Kidney tubule cell (primary cell): ENCODE measurements around the gene CNOT6.
"Not testable (repeated sequence)": the region's sequence is repeated elsewhere in the genome, so short reads cannot be mapped to it uniquely, and the experiment has no call there.

Experiments used
- DNase-seq: peaks from one replicate; pipeline ENCODE4 v3.0.0-alpha.2; 2018; ENCODE audit warnings: low spot score

The CNOT6 gene

DNA sequence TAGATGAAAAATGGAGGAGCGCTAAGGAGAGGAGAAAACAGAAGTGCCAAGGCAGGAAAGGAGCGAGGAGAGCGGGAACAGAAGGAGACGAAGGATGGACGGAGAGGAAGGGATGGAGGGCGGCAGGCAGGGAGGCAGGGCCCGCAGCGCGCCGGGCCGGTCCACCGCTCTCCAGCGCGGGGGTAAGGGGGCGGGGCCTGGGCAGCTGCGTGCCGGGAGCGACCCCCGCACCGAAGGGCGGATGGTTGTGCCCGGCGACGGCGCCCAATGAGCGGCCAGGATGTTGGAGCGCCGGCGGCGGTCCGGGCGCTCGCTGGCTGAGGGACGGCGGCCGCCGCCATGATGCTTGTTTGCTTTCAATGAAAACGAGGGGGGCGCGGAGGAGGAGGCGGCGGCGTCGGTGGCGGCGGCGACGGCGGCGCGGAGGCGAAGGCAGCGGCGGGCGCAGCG is at the start of gene CNOT6:
Gene CNOT6 (plus strand): TSS at position 320 of the 450 bp plus-strand sequence. CDS start 34,898 bp downstream, outside the sequence.
- peak; percentile 95 for DNase-seq

- DNase-seq: no peak
Observed at GRCh38 chr5:180454752-180455151, 39.4 kb upstream of the CNOT6 start.

- DNase-seq: no peak
Observed at GRCh38 chr5:180455872-180456271, 38.3 kb upstream of the CNOT6 start.

DNA sequence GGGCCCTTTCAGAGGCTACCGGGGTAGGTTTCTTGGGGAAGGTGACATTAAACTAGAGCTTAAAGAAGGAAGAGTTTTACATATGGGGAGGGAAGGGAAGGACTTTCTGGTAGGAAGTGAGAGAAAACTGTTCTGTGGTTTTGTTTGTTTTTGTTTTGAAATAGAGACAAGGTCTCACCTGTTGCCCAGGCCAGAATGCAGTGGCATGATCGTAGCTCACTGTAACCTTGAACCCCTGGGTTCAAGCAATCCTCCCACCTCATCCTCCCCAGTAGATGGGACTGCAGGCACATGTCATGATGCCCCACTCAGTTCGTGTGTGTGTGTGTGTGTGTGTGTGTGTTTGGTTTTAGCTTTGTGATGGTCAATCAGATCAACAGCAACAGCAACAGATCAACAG is 37.4 kb upstream of the CNOT6 start:
- no peak for DNase-seq

- not testable (repeated sequence) for DNase-seq
Observed at GRCh38 chr5:180458852-180459673, 35.1 kb upstream of the CNOT6 start.

GRCh38 chr5:180459674-180460142 is 34.5 kb upstream of the CNOT6 start:
- DNase-seq: not testable (repeated sequence)

DNA sequence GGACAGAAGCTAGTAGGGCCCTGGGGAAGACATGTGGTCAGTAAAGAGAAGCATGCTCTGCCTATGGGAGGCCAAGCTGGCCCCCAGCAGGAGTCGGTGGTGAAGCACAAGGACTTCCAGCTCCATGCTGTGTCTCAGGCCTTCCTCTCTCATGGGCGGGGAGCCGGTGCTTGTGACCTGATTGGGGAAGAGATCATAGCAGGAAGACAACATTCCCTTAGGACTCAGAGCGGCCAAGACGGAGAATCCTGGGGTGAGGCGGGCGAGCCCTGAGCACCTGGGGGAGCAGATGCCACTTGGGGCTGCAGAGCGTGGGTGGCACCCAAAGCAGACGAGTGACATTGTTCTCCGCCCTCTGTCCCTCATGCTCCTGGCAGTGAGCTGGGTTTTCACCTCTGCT is 33.3 kb upstream of the CNOT6 start:
- DNase-seq: no peak

DNA sequence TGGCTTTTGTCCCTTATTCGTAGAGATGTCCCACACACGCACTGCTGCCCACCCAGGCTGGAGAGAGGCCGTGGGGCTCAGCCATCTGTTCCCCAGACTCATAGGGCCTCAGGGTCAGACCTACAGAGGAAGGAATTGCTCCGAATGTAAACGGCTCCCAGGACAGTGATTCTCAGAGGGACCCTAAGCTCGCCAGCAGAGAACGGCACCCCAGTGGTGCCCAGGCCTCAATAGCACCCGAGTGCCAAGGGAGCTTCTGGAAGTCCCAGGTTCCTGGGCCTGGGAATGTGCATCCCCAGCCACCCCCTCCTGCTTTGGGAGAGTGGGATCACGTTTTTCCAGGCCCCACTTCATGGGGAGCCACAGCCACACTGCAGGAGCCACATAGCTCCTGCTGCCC is 32.9 kb upstream of the CNOT6 start:
- no peak for DNase-seq

- no peak for DNase-seq
Observed at GRCh38 chr5:180463216-180463900, 30.8 kb upstream of the CNOT6 start.

GRCh38 chr5:180463916-180464602 is 30.1 kb upstream of the CNOT6 start:
- DNase-seq: no peak

DNA sequence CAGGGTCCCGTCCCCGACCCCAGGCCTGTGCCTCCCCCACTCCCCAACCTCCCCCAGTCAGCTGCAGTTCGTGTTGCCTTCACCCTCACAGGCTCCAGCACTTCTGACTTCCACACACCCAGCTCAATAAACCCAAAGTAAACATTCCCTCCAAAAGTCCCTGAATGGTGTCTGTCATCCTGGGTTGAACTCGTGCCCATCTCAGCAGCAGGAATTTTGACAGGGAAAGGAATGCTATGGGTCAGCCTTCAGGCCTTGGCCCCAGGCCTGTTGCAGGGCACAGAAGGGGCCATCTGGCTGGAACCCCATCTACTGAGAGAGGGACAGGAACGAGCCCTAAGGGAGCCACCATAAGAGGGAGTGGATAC is 29.6 kb upstream of the CNOT6 start:
- no peak for DNase-seq

GRCh38 chr5:180465052-180465451 is 29.1 kb upstream of the CNOT6 start:
- DNase-seq: not testable (repeated sequence)

- no peak for DNase-seq
Observed at GRCh38 chr5:180466316-180466715, 27.9 kb upstream of the CNOT6 start.

DNA sequence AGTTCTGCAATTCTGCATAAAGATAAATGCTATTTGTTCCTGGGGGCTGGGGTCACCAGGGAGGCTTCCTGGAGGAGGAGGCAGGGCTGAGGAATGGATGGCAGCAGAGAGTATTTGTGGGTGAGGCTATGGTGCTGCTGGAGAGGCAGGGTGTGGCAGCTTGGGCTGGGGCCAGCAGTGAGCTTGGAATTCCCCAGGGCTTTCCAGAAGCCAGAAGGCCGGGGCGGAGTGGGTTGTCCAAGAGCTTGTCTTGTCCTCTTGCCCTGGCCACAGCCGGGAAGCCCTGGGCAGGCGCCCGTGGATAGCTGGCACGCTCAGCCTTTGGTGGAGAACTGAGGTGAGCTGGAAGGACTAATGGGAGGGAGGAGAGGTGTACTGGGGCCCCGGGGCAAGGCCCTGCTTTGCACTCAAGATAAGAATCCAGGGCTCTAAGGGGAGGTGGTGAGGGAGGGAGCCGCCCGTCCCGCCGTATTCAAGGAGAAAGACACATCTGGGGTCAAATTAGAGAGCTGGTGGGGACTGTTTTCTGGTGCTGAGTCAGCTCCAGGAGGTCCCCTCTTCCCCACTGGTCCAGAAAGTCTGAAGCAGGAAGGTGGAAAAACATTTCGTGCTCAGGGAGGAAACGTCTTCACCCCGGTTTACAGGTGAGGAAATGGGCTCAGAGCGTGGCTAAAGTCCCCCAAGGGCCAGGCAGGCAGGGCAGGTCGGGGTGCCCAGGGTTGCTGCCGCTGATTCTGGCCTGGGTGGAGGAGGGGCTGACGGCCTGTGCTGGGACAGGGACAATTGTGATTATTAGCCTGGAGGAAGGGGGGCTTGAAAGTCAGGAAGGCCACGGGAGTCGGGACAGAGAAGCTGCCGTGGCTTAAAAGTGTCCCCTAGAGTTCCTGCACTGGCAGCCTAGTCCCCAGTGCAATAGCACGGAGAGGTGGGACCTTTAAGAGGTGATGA is 26.9 kb upstream of the CNOT6 start:
- DNase-seq: peak; percentile 83

DNA sequence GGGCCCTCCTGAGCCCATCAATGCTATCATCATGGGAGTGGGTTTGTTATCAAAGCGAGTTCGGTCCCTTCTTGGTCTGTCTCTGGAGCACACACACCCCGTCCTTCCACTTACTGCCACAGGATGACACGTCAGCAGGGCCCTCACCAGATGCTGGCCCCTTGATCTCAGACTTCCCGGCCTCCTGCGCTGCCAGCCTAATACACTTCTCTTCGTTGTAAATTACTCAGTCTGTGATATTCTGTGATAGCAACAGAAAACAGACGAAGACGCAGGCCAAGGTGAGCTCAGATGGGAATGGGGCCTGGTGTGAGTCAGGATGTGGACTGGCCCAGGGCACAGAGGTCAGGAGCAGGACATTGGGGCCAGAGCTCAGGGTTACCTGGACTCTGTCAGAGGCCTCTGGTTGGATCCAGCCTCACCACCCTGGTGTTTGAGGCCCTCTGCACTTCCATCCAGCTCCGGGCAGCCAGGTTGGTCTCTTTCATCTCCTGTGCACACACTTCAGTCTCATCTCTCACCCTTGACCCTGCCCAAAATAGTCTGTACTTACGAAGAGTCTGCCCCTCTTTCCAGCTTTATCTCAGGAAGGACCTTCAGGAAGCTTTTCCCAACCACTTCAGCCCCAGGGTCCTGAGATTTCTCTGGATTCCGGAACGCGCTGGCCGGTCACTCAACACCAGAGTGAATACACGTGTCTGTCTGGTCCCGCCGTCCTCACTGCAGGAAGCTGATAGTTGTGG is 26.0 kb upstream of the CNOT6 start:
- no peak for DNase-seq

DNA sequence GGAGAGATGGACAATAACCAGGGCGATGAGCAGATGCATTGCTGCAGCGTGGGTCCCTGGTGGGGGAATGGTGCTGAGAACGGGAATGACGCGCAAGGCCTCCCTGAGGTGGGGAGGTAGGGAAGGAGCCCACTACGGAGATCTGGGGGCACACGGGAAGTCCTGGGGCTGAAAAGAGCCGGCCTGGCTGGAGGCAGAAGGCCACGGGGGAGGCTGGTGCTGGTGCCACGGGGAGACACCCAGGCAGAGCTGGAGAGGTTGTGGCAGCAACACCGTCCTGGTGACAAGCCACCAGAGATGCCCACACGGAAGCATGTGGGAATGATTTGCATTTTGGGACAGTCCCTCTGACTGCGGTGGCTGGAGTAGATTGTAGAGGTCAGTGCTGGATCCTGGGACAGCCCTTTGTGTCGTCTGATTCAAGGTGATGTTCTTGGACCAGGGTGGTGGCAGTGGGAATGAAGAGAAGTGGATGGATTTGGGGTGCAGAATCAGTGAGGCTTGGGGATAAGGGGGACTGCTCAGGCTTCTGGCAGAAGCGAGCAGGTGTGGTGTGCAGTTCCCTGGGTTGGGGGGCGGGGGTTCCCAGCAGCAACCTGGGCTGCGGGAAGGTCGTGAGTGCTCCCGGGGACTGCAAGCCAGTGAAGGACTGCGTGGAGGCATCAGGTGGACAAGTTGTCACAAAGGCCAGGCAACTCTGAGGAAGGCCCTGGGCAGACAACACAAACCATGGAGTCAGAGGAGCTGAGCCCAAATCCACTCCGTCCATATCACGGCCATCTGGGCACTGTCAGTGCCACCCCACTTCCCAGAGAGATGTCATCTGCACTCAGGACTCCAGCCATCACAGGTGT is 25.2 kb upstream of the CNOT6 start:
- DNase-seq: no peak

DNA sequence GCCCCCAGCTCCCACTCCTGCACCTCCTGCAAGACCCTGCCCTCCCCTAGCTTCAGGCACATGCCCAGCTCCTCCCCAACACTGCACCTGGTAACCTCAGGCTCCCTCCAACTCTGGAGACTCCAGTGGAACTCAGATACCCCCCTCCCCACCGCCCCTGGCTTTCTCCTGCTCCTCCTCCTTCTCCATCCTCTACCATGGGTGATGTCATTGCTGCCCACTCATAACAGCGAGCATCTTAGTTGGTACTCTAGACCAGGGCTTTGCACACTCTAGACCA is 24.7 kb upstream of the CNOT6 start:
- no peak for DNase-seq

GRCh38 chr5:180469866-180470265 is 24.3 kb upstream of the CNOT6 start:
- DNase-seq: no peak

DNA sequence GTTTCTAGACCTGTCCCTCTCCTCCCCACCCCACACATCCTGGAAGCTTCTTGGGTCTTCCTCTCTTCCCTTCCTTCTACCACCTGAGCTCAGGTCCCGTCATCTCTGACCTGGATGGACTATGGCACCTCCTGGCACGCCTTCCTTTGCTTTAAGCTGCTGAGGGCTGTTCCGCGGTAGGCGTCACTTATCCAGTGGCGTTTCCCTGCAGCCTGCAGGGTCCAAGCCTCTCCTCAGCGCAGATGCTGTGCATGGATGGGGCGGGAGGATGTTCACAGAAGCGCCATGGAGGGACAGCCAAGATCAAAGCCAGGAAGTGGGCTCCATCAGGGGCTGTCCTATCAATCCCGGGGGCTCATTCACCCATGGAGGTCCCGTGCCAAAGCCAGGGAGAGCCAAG is 23.8 kb upstream of the CNOT6 start:
- no peak for DNase-seq

- DNase-seq: peak; percentile 52
Observed at GRCh38 chr5:180470966-180471582, 23.1 kb upstream of the CNOT6 start.
